ENCODE results near the gene HIPK2. TPM values are rescaled to one million over a fixed set of nuclear protein-coding genes. Genes with fewer than 3 reads are reported as not detected.

The HIPK2 gene
- total and polyA plus RNA-seq, 10 of the 15 experiments (the other 5 are each of a cell fraction or from before 2014, with no cell fraction given) = 1.7 to 39.0 (median 9.4) TPM

DNA sequence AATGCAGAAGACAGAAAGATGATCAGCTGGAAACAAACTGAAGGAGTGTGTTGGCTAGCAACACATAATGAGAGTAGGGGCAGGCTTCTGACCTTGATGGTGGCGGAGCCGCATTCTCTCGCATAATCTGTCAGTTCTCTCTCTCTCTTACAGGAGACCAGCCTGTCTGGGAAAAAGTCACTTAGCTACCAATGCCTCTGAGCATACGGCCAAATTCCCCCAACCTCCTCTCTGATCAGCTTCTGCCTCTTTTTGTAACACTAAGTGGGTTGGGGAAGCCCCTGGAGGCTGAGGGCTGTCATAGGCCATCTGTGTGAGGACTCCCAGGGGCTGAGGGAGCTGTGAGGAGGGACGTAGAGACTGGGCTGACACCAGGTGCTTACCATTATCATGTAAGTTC lies 104.6 kb downstream of the HIPK2 start (continued):
- TF ChIP-seq TCF12 (IDR thresholded peaks at IDR 0.05; ENCODE audit: low read depth, low read length) = peak; percentile 74
- peak; percentile 21; the same call in 1 of the 2 replicates for TF ChIP-seq CHD2 (IDR thresholded peaks at IDR 0.05; ENCODE audit: borderline replicate concordance, low read depth, low read length)
- TF ChIP-seq STAT1 (conservative IDR thresholded peaks at IDR 0.05) = no peak
- no peak for TF ChIP-seq SPI1 (IDR thresholded peaks at IDR 0.05; ENCODE audit: borderline replicate concordance, insufficient read depth, low read depth, low read length)
- TF ChIP-seq TAF1 (IDR thresholded peaks at IDR 0.05; ENCODE audit: borderline replicate concordance, low read depth, low read length) = peak; percentile 31; the same call in 1 of the 2 replicates
- no peak for TF ChIP-seq EZH2 (IDR thresholded peaks at IDR 0.05; ENCODE audit: borderline replicate concordance, control insufficient read depth, low read depth, low read length)
- TF ChIP-seq KDM1A (IDR thresholded peaks at IDR 0.05; ENCODE audit: borderline replicate concordance) = no peak
- TF ChIP-seq ZBED1 (IDR thresholded peaks at IDR 0.05; ENCODE audit: borderline replicate concordance) = peak; percentile 50; the same call in 1 of the 2 replicates
- TF ChIP-seq, protein P1, sequence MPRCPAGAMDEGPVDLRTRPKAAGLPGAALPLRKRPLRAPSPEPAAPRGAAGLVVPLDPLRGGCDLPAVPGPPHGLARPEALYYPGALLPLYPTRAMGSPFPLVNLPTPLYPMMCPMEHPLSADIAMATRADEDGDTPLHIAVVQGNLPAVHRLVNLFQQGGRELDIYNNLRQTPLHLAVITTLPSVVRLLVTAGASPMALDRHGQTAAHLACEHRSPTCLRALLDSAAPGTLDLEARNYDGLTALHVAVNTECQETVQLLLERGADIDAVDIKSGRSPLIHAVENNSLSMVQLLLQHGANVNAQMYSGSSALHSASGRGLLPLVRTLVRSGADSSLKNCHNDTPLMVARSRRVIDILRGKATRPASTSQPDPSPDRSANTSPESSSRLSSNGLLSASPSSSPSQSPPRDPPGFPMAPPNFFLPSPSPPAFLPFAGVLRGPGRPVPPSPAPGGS (IDR thresholded peaks at IDR 0.05; ENCODE audit: borderline replicate concordance, insufficient read depth, low read depth, low read length, poor library complexity, severe bottlenecking) = peak; percentile 86
- TF ChIP-seq ZNF274 (IDR thresholded peaks at IDR 0.05; ENCODE audit: insufficient read depth, insufficient read length) = no peak
- TF ChIP-seq YBX1 (IDR thresholded peaks at IDR 0.05) = no peak
- TF ChIP-seq PAX5 (IDR thresholded peaks at IDR 0.05; ENCODE audit: borderline replicate concordance, low read depth, low read length) = peak; percentile 33; the same call in 1 of the 2 replicates
- TF ChIP-seq SUZ12 (IDR thresholded peaks at IDR 0.05; ENCODE audit: unreplicated experiment) = no peak
- 0 out of 2 replicates have a peak, but pooled peaks have one; percentile 22 for TF ChIP-seq SMAD5 (IDR thresholded peaks at IDR 0.05; ENCODE audit: low read depth)
- no peak for TF ChIP-seq NFIC (IDR thresholded peaks at IDR 0.05; ENCODE audit: low read depth, low read length)
- peak; percentile 86 for TF ChIP-seq MEF2B (IDR thresholded peaks at IDR 0.05; ENCODE audit: partially characterized antibody, poor library complexity, severe bottlenecking)
- no peak for TF ChIP-seq SIN3A (IDR thresholded peaks at IDR 0.05; ENCODE audit: low read depth, low read length)
- TF ChIP-seq, protein P2, sequence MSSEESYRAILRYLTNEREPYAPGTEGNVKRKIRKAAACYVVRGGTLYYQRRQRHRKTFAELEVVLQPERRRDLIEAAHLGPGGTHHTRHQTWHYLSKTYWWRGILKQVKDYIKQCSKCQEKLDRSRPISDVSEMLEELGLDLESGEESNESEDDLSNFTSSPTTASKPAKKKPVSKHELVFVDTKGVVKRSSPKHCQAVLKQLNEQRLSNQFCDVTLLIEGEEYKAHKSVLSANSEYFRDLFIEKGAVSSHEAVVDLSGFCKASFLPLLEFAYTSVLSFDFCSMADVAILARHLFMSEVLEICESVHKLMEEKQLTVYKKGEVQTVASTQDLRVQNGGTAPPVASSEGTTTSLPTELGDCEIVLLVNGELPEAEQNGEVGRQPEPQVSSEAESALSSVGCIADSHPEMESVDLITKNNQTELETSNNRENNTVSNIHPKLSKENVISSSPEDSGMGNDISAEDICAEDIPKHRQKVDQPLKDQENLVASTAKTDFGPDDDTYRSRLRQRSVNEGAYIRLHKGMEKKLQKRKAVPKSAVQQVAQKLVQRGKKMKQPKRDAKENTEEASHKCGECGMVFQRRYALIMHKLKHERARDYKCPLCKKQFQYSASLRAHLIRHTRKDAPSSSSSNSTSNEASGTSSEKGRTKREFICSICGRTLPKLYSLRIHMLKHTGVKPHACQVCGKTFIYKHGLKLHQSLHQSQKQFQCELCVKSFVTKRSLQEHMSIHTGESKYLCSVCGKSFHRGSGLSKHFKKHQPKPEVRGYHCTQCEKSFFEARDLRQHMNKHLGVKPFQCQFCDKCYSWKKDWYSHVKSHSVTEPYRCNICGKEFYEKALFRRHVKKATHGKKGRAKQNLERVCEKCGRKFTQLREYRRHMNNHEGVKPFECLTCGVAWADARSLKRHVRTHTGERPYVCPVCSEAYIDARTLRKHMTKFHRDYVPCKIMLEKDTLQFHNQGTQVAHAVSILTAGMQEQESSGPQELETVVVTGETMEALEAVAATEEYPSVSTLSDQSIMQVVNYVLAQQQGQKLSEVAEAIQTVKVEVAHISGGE (CRISPR knock-in tag; IDR thresholded peaks at IDR 0.05) = no peak
- no peak for TF ChIP-seq SUPT20H (IDR thresholded peaks at IDR 0.05; ENCODE audit: borderline replicate concordance, control insufficient read depth, low read depth, low read length)
- TF ChIP-seq IRF4 (IDR thresholded peaks at IDR 0.05; ENCODE audit: low read depth, low read length) = no peak; the same call in 1 of the 2 replicates
- TF ChIP-seq, protein P3, sequence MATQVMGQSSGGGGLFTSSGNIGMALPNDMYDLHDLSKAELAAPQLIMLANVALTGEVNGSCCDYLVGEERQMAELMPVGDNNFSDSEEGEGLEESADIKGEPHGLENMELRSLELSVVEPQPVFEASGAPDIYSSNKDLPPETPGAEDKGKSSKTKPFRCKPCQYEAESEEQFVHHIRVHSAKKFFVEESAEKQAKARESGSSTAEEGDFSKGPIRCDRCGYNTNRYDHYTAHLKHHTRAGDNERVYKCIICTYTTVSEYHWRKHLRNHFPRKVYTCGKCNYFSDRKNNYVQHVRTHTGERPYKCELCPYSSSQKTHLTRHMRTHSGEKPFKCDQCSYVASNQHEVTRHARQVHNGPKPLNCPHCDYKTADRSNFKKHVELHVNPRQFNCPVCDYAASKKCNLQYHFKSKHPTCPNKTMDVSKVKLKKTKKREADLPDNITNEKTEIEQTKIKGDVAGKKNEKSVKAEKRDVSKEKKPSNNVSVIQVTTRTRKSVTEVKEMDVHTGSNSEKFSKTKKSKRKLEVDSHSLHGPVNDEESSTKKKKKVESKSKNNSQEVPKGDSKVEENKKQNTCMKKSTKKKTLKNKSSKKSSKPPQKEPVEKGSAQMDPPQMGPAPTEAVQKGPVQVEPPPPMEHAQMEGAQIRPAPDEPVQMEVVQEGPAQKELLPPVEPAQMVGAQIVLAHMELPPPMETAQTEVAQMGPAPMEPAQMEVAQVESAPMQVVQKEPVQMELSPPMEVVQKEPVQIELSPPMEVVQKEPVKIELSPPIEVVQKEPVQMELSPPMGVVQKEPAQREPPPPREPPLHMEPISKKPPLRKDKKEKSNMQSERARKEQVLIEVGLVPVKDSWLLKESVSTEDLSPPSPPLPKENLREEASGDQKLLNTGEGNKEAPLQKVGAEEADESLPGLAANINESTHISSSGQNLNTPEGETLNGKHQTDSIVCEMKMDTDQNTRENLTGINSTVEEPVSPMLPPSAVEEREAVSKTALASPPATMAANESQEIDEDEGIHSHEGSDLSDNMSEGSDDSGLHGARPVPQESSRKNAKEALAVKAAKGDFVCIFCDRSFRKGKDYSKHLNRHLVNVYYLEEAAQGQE (IDR thresholded peaks at IDR 0.05; ENCODE audit: low read depth, low read length) = no peak
- no peak for TF ChIP-seq CBFB (IDR thresholded peaks at IDR 0.05; ENCODE audit: low read depth)
- TF ChIP-seq NR2F1 (conservative IDR thresholded peaks at IDR 0.05) = peak; percentile 74; the same call in 1 of the 2 replicates
- TF ChIP-seq SMAD1 (IDR thresholded peaks at IDR 0.05; ENCODE audit: low read depth, partially characterized antibody) = no peak
- peak; percentile 90 for TF ChIP-seq CBX5 (IDR thresholded peaks at IDR 0.05; ENCODE audit: low read depth)

Measured in GM12878 (cell line).